Thyroid gland (tissue), 4 donors: ENCODE measurements around the gene NECAB2. TPM values are rescaled to one million over a fixed set of nuclear protein-coding genes. Genes with fewer than 3 reads are reported as not detected.

Source experiments
- DNase-seq, 2 donors: peaks; one replicate each; pipeline ENCODE4 v3.0.0-alpha.2; 2019
- H3K27ac ChIP-seq, 3 donors: fragments of 200-600 bp; sonication (generic); 1 replicate in 2 of 3; 2 replicates in 1 of 3; pipeline ENCODE4 v1.5.1; 2016 to 2019; ENCODE audit warnings: mild to moderate bottlenecking in 1 of 3, moderate library complexity in 1 of 3
- H3K27me3 ChIP-seq: fragments of 200-600 bp; sonication (generic); one replicate; pipeline ENCODE4 v1.5.1; 2019
- H3K36me3 ChIP-seq, 2 donors: fragments of 200-600 bp; sonication (generic); one replicate each; pipeline ENCODE4 v1.5.1; 2016 to 2019
- H3K4me1 ChIP-seq, 2 donors: fragments of 200-600 bp; sonication (generic); one replicate each; pipeline ENCODE4 v1.5.1; 2017 to 2019
- H3K4me3 ChIP-seq, 3 donors: fragments of 200-600 bp; sonication (generic); replicated peaks in 1 of 3; 1 replicate in 2 of 3; 2 replicates in 1 of 3; pipeline ENCODE4 v1.5.1; 2016; ENCODE audit warnings: mild to moderate bottlenecking in 1 of 3
- H3K9me3 ChIP-seq: fragments of 200-600 bp; sonication (generic); one replicate; pipeline ENCODE4 v1.5.1; 2017
- POLR2A ChIP-seq, 2 donors: fragments of 450-650 bp; IDR thresholded peaks; one replicate each; pipeline ENCODE4 v1.6.1; 2017; ENCODE audit warnings: antibody characterized with exemption in 2 of 2, mild to moderate bottlenecking in 2 of 2, moderate library complexity in 1 of 2
- WGBS, 2 donors: methylation state at CpG; one replicate each; pipeline ENCODE4 v1.1.5; 2017; 5-methylcytosine and 5-hydroxymethylcytosine counted together
- intact Hi-C: fragments of 100-400 bp; cut with DNase I; formaldehyde crosslinking; loops from one replicate; pipeline ENCODE4 v1.15.1; 2023
- total RNA-seq, 4 donors: library from RNA; depleted of rRNA; stranded (reverse); fragments of >200 nt; gene quantifications; one replicate each; pipeline ENCODE4 v1.2.3, GENCODE V29; 2016
- TF ChIP-seq, protein P1 (sequence below), 6 experiments: fragments of 200-600 bp in 3 of 6; fragments of 450-650 bp in 3 of 6; sonication (generic) in 3 of 6; IDR thresholded peaks; one replicate each; pipeline ENCODE4 v1.5.1; 2016 to 2019; ENCODE audit warnings: antibody characterized with exemption in 6 of 6, mild to moderate bottlenecking in 2 of 6, inconsistent platforms in 1 of 6, moderate library complexity in 1 of 6

NECAB2 gene
- total RNA-seq, 4 donors from 2014 or later = 0.63 to 0.94 TPM; not detected in 2

DNA sequence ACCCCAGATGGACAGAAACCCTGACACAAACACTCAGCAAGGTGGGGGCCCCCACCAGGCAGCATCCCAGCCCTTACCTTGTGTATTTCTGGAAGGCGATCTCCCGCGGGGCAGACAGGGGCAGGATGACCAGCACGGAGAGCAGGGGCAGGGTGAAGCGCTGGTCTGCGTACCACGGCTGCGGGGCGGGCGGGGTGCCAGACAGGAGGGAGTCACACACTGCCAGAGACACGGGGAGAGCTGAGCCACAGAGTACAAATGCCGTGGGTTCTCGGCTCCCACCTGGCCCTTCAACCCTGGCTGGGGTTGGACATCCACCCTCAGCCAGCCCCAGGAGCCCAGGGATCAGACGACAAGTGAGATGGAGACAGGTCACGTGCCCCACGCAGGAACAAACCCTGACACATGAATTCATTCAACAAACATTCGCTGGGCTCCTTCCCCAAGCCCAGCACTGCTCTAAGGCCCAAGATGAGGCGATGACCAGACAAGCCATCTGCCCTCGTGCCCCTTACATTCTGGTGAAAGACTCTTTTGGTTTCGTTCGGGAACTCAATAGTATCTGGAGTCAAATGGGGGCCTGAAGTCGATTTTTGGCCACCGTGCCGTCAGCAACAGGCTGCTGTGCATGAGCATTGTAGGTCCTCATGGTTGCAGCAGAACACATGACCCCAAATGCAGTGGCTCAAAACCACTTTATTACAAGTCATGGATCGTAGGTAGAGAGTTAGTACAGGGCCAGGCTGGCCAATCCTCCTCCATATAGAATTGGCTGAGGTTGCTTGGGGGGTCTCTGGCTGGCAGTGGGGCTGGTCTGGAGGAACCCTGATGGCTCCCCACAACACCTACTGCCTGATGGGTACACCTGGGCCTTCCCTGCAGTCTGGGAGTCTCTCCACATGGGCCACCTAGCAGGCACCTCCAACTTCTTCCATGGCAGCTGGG lies 65.5 kb downstream of the NECAB2 start:
- no peaks in the 10 kb centered on the region for H3K27me3 ChIP-seq
- no peak for DNase-seq
- WGBS, 2 donors = 82% methylated on average over 20 to 25 of the region's 25 CpGs
- intact Hi-C loops = no loop called here
- no peaks in the 10 kb centered on the region for H3K9me3 ChIP-seq
- H3K36me3 ChIP-seq = no peaks in the 10 kb centered on the region
- H3K4me1 ChIP-seq = no peaks in the 10 kb centered on the region
- TF ChIP-seq, protein P1, sequence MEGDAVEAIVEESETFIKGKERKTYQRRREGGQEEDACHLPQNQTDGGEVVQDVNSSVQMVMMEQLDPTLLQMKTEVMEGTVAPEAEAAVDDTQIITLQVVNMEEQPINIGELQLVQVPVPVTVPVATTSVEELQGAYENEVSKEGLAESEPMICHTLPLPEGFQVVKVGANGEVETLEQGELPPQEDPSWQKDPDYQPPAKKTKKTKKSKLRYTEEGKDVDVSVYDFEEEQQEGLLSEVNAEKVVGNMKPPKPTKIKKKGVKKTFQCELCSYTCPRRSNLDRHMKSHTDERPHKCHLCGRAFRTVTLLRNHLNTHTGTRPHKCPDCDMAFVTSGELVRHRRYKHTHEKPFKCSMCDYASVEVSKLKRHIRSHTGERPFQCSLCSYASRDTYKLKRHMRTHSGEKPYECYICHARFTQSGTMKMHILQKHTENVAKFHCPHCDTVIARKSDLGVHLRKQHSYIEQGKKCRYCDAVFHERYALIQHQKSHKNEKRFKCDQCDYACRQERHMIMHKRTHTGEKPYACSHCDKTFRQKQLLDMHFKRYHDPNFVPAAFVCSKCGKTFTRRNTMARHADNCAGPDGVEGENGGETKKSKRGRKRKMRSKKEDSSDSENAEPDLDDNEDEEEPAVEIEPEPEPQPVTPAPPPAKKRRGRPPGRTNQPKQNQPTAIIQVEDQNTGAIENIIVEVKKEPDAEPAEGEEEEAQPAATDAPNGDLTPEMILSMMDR (IDR thresholded peaks at IDR 0.05) = no peak
- no peak overlapping the region for H3K27ac ChIP-seq
- no peak overlapping the region for H3K4me3 ChIP-seq

DNA sequence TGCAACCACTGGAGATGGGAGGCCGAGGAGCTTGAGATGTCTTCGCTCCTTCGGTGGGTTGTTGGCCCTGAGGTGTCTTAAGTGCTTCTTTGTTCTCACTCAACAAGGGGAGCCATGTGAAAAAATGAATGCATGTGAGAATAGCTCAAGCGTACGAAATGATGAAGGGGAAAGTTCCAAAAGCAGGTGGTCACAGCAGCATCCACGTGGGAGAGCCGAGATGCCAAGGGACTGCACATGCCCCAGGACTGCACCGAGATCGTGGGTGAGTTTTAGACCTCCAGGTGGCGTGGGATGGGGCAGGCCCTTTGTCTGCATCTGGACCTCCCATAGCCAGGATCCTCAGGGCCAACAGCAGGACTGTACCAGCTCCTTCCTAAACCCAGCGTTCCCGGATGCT lies 66.5 kb downstream of the NECAB2 start:
- no peaks in the 10 kb centered on the region for H3K36me3 ChIP-seq
- TF ChIP-seq POLR2A (IDR thresholded peaks at IDR 0.05) = no peak
- TF ChIP-seq, protein P1 (IDR thresholded peaks at IDR 0.05) = no peak
- H3K27ac ChIP-seq = no peak overlapping the region
- H3K9me3 ChIP-seq = no peaks in the 10 kb centered on the region
- H3K4me3 ChIP-seq = no peak overlapping the region
- H3K4me1 ChIP-seq = no peaks in the 10 kb centered on the region
- intact Hi-C loops = no loop called here
- H3K27me3 ChIP-seq = no peaks in the 10 kb centered on the region
- 92 to 98% methylated on average over 11 to 12 of the region's 12 CpGs for WGBS, 2 donors
- DNase-seq = no peak

DNA sequence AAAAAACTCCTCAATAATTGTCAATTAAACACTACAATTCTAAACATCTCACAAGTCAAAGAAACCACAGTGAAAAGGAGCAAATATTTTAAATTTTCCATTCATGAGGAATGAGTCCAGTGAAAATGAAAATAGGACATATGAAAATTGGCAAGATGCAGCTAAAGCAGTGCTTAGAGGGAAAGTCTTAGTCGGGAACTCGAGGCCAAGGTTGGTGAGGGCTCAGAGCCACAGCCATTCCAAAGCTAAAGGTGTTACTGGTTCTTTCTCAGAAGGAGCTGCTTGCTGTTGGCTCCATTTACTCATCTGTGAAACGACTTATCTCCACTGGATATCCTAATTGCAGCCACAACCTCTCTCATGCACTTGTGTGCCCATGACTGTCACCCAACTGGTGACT lies 68.1 kb downstream of the NECAB2 start:
- H3K9me3 ChIP-seq = no peaks in the 10 kb centered on the region
- no peak for DNase-seq
- no peak overlapping the region for H3K27ac ChIP-seq
- H3K36me3 ChIP-seq = no peaks in the 10 kb centered on the region
- 54 to 93% methylated on average over 3 of the region's 3 CpGs for WGBS, 2 donors
- intact Hi-C loops = no loop called here
- H3K4me1 ChIP-seq = no peaks in the 10 kb centered on the region
- TF ChIP-seq POLR2A (IDR thresholded peaks at IDR 0.05) = no peak
- TF ChIP-seq, protein P1 (IDR thresholded peaks at IDR 0.05) = no peak
- H3K27me3 ChIP-seq = no peaks in the 10 kb centered on the region
- no peak overlapping the region for H3K4me3 ChIP-seq

DNA sequence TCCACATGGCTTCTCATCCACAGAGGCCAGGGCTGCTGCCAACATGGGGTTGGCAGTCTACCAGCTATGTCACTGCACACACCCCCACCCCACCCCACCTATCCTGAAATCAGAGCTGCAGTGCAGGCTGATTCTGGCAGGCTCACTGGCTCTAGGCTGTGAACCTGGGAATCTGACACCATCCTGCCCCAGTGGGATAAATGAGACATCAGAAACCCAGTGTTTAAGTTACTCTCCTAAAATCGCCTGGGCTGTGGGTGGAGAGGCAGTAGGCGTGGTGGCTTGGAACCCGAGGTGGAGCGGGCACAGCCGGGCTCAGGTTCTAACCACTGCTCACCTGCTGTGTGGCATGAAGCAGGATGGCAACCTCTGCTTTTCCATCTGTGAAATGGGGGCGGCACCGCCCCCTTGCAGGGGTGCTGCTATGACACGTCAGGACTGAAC lies 69.0 kb downstream of the NECAB2 start:
- DNase-seq = peak in 1 of 2 donors; percentile 45
- H3K36me3 ChIP-seq = no peaks in the 10 kb centered on the region
- H3K27me3 ChIP-seq = no peaks in the 10 kb centered on the region
- no peak overlapping the region for H3K4me3 ChIP-seq
- intact Hi-C loops = no loop called here
- TF ChIP-seq, protein P1 (IDR thresholded peaks at IDR 0.05) = no peak
- no peak for TF ChIP-seq POLR2A (IDR thresholded peaks at IDR 0.05)
- 80 to 100% methylated on average over 7 to 8 of the region's 8 CpGs for WGBS, 2 donors
- H3K27ac ChIP-seq = no peak overlapping the region
- H3K9me3 ChIP-seq = no peaks in the 10 kb centered on the region
- no peaks in the 10 kb centered on the region for H3K4me1 ChIP-seq

DNA sequence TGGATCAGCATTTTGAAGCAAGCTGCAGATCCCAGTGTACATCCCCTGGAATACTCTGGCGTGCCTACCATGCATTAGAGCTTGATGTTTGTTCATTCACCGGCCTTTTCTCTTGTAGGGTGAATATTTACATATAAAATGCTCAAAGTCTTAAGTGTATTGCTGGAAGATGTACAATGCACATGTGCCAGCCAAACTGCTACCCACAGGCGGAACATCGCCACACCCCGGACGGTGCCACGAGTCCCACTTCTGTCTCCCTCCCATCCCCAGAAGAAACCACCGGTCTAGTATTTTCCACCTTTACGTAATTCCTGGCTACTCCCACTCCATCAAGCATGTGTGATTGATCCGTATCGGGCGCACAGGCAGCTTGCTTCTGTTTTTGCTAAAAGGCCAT lies 70.4 kb downstream of the NECAB2 start:
- DNase-seq = no peak
- no peak for TF ChIP-seq POLR2A (IDR thresholded peaks at IDR 0.05)
- TF ChIP-seq, protein P1 (IDR thresholded peaks at IDR 0.05) = no peak
- Histone ChIP-seq H3K4me3 (no peak overlapping the region), H3K36me3 (no peaks in the 10 kb centered on the region), H3K4me1 (peaks cover 0 to 9% of the 10 kb centered on the region in 2 donors), H3K9me3 (no peaks in the 10 kb centered on the region), H3K27ac (no peak overlapping the region), H3K27me3 (no peaks in the 10 kb centered on the region)
- 91 to 95% methylated on average over 12 of the region's 12 CpGs for WGBS, 2 donors
- intact Hi-C loops = no loop called here
